ENCODE results near the gene PDIA6. TPM values are rescaled to one million over a fixed set of nuclear protein-coding genes. Genes with fewer than 3 reads are reported as not detected.

Gene PDIA6
- total and polyA plus RNA-seq, 10 of the 15 experiments (the other 5 are each of a cell fraction or from before 2014, with no cell fraction given) = 148 to 526 (median 209) TPM

DNA sequence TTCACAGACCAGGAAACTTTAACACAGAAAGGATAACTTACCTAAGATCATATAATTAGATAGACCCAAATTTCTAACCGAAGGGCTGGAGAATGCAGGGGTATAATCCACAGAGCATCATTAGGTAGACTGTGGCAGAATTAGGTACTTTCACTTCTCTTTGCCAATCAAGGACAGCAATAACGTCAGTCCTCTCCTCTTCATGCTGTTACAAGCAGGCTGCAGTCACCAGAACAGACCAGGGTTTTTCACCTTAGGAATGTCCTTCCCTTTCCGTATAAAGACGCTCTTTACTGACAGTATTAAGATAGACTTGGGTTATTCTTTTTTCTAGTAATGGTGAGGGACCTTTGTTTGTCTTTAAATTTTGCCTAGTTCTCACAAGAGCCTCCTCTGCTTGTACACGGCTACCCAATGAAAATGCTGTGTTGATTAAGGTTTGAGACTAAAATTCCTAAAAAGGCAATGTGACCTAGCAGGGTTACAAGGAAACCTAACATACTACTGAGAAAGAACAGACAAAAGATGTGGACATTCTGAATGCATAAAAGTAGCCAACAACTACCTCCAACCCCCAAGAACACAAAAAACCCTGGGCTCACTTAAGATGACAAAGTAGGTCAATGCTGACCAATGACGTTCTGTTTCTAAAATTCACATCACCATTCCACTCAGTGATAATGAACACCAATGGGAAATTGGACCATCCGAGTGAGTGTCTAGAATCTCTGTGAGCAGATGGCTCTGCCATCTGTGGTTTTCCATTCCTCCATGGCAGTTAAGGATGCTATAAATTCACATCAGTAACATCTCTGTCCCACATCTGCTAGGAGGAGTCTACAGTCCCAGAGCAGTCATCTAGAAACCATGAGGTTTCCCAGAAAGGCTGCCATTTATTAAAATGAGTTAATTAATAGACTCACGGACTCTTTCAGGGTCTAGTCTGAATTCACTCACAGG is 2.1 kb downstream of the PDIA6 start:
- BruUV-seq (replicated peaks) = TSS peak; percentile 57
- TF ChIP-seq RAD51 (IDR thresholded peaks at IDR 0.05) (no peak), TARDBP (IDR thresholded peaks at IDR 0.05; ENCODE audit: borderline replicate concordance) (no peak), RUNX3 (IDR thresholded peaks at IDR 0.05; ENCODE audit: low read length) (peak; percentile 62), SMC3 (IDR thresholded peaks at IDR 0.05; ENCODE audit: borderline replicate concordance, low read length) (no peak), CEBPB (IDR thresholded peaks at IDR 0.05; ENCODE audit: borderline replicate concordance in 1 of 2, low read depth in 2 of 2, low read length in 2 of 2) (no peak), ZBTB33 (IDR thresholded peaks at IDR 0.05) (no peak), BCL11A (IDR thresholded peaks at IDR 0.05; ENCODE audit: low read depth, low read length) (peak; percentile 56; the same call in 1 of the 2 replicates), NRF1 (conservative IDR thresholded peaks at IDR 0.05; ENCODE audit: low read depth, low read length) (no peak), NR2F1 (conservative IDR thresholded peaks at IDR 0.05) (peak; percentile 27; the same call in 1 of the 2 replicates), ZBTB4 (CRISPR knock-in tag; IDR thresholded peaks at IDR 0.05) (no peak), SP1 (IDR thresholded peaks at IDR 0.05; ENCODE audit: low read depth, low read length) (no peak), FOXM1 (IDR thresholded peaks at IDR 0.05; ENCODE audit: low read depth, low read length) (no peak), BCL3 (IDR thresholded peaks at IDR 0.05; ENCODE audit: borderline replicate concordance, insufficient read depth, low read depth, low read length, poor library complexity, severe bottlenecking) (no peak), YBX1 (IDR thresholded peaks at IDR 0.05) (no peak), TCF7 (IDR thresholded peaks at IDR 0.05; ENCODE audit: borderline replicate concordance) (no peak), SREBF1 (IDR thresholded peaks at IDR 0.05; ENCODE audit: low read length) (no peak)

More for the DNA sequence above, 2.1 kb downstream of the PDIA6 start:
- peak overlapping the region; percentile 90 for H3K9ac ChIP-seq (ENCODE audit: control insufficient read depth, insufficient read depth, low read length)
- intact Hi-C loops (cut with micrococcal nuclease; ENCODE audit: unreplicated experiment) = loop anchor here (2.0 to 10.0 kb wide), 3 partner anchors 18 to 934 kb away; partner anchors contain the start of genes LPIN1 and ODC1
- H3K79me2 ChIP-seq (ENCODE audit: control insufficient read depth, insufficient read depth, low read length) = peaks cover 65% of the 10 kb centered on the region
- 0 out of 2 replicates have a peak, but pooled peaks cover 4% of the 10 kb centered on the region for H4K20me1 ChIP-seq (ENCODE audit: control insufficient read depth, insufficient read depth)
- DNase-seq (ENCODE audit: low read depth, low spot score) (peak; percentile 36), ATAC-seq (peak; percentile 63), FAIRE-seq (peak; percentile 87)
- H3K4me3 ChIP-seq = peak overlapping the region; percentile 90
- H3K9me3 ChIP-seq (replicated peaks; ENCODE audit: control insufficient read depth, insufficient read depth, low read length) = 0 out of 3 replicates have a peak, but pooled peaks cover 2% of the 10 kb centered on the region
- ChIA-PET RAD21 (ENCODE audit: unreplicated experiment) (interaction anchor here (2.0 kb wide), 1 partner anchor 66 kb away, joined by 6 read pairs; no protein-coding TSS in a partner anchor), SMC1A (ENCODE audit: uncharacterized antibody, unreplicated experiment) (no interaction called here), POLR2A (no interaction called here), CTCF (no interaction called here)
- peaks cover 3% of the 10 kb centered on the region for H3K4me1 ChIP-seq (ENCODE audit: control insufficient read depth, insufficient read depth, low read length)
- H3K36me3 ChIP-seq (ENCODE audit: control insufficient read depth in 2 of 2, insufficient read depth in 2 of 2, low read length in 1 of 2) = 0 out of 4 replicates have a peak, but pooled peaks cover 0 to 3% of the 10 kb centered on the region in 2 experiments
- in situ Hi-C loops (cut with MboI) = no loop called here
- peak overlapping the region; percentile 85 for H3K27ac ChIP-seq (ENCODE audit: control insufficient read depth, insufficient read depth)
- no peaks in the 10 kb centered on the region; a peak in 1 of 4 replicates for H3K27me3 ChIP-seq (replicated peaks in 1 of 2; ENCODE audit: control insufficient read depth in 2 of 2, insufficient read depth in 2 of 2, low read length in 1 of 2)
- peak overlapping the region; percentile 73 for H3K4me2 ChIP-seq (ENCODE audit: control insufficient read depth, insufficient read depth)
- 3% methylated on average over 8 of the region's 8 CpGs for WGBS (ENCODE audit: insufficient coverage, insufficient replicate concordance, low lambda C conversion rate, missing lambda C conversion rate)
- no peak overlapping the region for H2AFZ ChIP-seq (ENCODE audit: control insufficient read depth, low read depth, low read length)

Data from GM12878 (cell line).